GM18499 (cell line): ENCODE data around the gene SH3GL3.

Experiments
- ATAC-seq: cut with Tn5 transposase; IDR thresholded peaks from one replicate; pipeline ENCODE4 v1.9.1; 2021; ENCODE audit warnings: moderate number of reproducible peaks; ENCODE audit not compliant: insufficient read depth, unreplicated experiment

Gene SH3GL3

GRCh38 chr15:83446904-83447709, at the start of gene SH3GL3:
Gene SH3GL3 (plus strand): TSS chr15:83447341. CDS start chr15:83447534, 193 bp downstream.
- ATAC-seq: no peak

GRCh38 chr15:83398626-83399025, 48.5 kb upstream of the SH3GL3 start:
- ATAC-seq: no peak

GRCh38 chr15:83404121-83404520, 43.0 kb upstream of the SH3GL3 start:
- no peak for ATAC-seq

- ATAC-seq: no peak
Measured at GRCh38 chr15:83410532-83410931, 36.6 kb upstream of the SH3GL3 start.

- peak; percentile 56 for ATAC-seq
Measured at GRCh38 chr15:83413054-83413719, 34.0 kb upstream of the SH3GL3 start.

GRCh38 chr15:83422081-83422480, 25.1 kb upstream of the SH3GL3 start:
- ATAC-seq: no peak

GRCh38 chr15:83422541-83422940, 24.6 kb upstream of the SH3GL3 start:
- ATAC-seq: no peak

GRCh38 chr15:83424101-83424500, 23.0 kb upstream of the SH3GL3 start:
- no peak for ATAC-seq

GRCh38 chr15:83430441-83430840, 16.7 kb upstream of the SH3GL3 start:
- ATAC-seq: no peak

GRCh38 chr15:83431521-83431920, 15.6 kb upstream of the SH3GL3 start:
- ATAC-seq: no peak

GRCh38 chr15:83435202-83435601, 11.9 kb upstream of the SH3GL3 start:
- no peak for ATAC-seq

GRCh38 chr15:83435782-83436181, 11.4 kb upstream of the SH3GL3 start:
- no peak for ATAC-seq

GRCh38 chr15:83436513-83437158, 10.5 kb upstream of the SH3GL3 start:
- ATAC-seq: no peak

GRCh38 chr15:83443076-83443847, 3.9 kb upstream of the SH3GL3 start:
- ATAC-seq: no peak

GRCh38 chr15:83444936-83445335, 2.2 kb upstream of the SH3GL3 start:
- no peak for ATAC-seq

GRCh38 chr15:83445643-83446042, 1.5 kb upstream of the SH3GL3 start:
- no peak for ATAC-seq

- ATAC-seq: no peak
Measured at GRCh38 chr15:83446417-83446816, 724 bp upstream of the SH3GL3 start.

- no peak for ATAC-seq
Measured at GRCh38 chr15:83449250-83449671, 2.1 kb downstream of the SH3GL3 start.

GRCh38 chr15:83449937-83450506, 2.9 kb downstream of the SH3GL3 start:
- ATAC-seq: no peak

- no peak for ATAC-seq
Measured at GRCh38 chr15:83457149-83457548, 10.0 kb downstream of the SH3GL3 start.
